Fibroblast of lung (primary cell): ENCODE measurements around the gene FAM117B.

ENCODE experiments used
- EZH2 ChIP-seq: IDR thresholded peaks from 2 replicates; pipeline ENCODE4 v1.5.1; 2012; ENCODE audit warnings: low read length, control low read depth, mild to moderate bottlenecking; ENCODE audit errors: missing control alignments
- TF ChIP-seq, protein P1 (sequence below), 2 donors: IDR thresholded peaks in 1 of 2; conservative IDR thresholded peaks in 1 of 2; 1 replicate in 1 of 2; 2 replicates in 1 of 2; pipeline ENCODE4 v1.5.1; 2011 to 2012; ENCODE audit warnings: low read length in 2 of 2, control low read depth in 1 of 2, inconsistent platforms in 1 of 2, low read depth in 1 of 2, mild to moderate bottlenecking in 1 of 2

DNA sequence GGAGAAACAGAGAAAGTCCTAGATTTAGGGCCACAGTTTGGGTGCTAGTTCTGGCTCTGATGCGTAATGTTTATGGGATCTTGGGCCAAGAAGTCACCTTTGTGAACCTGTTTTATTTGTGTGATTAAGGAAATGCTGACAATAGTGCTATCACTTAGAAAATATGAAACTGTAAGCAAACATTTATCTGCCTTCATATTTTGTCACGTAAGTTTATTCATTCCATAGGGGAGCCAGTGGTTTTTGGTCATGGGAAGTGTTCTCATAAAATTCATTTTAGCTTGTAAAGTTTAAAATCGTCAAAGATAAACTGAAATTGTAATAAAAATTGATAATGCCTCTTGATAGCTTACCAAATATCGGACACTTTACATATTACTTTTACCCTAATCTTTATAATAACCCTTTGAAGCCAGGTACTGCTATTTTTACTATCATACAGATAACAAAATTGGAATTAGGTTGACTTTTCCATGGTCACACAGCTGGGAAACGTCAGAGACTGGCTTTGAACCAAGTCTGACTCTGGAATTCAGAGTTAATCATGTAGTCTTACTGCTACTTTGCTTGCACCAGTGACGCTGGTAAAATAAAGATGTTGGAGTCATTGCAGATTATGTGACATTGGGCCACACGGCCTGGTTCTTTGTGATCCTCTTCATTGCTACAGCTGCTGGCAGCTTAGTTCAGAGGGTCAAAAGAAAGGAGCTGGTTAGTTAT lies 137.1 kb downstream of the FAM117B start:
- TF ChIP-seq, protein P1, sequence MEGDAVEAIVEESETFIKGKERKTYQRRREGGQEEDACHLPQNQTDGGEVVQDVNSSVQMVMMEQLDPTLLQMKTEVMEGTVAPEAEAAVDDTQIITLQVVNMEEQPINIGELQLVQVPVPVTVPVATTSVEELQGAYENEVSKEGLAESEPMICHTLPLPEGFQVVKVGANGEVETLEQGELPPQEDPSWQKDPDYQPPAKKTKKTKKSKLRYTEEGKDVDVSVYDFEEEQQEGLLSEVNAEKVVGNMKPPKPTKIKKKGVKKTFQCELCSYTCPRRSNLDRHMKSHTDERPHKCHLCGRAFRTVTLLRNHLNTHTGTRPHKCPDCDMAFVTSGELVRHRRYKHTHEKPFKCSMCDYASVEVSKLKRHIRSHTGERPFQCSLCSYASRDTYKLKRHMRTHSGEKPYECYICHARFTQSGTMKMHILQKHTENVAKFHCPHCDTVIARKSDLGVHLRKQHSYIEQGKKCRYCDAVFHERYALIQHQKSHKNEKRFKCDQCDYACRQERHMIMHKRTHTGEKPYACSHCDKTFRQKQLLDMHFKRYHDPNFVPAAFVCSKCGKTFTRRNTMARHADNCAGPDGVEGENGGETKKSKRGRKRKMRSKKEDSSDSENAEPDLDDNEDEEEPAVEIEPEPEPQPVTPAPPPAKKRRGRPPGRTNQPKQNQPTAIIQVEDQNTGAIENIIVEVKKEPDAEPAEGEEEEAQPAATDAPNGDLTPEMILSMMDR (conservative IDR thresholded peaks at IDR 0.05 in 1 of 2, IDR thresholded peaks at IDR 0.05 in 1 of 2; ENCODE audit: low read depth in 1 of 2, low read length in 2 of 2), result no peak
- no peak for TF ChIP-seq EZH2
